GM13976 (cell line): ENCODE data around the gene C12orf42.
A peak's percentile ranks its signal among the peaks of the same experiment; 100 is the strongest.

Experiments
- DNase-seq: peaks from one replicate; pipeline ENCODE4 v3.0.0; 2012; ENCODE audit warnings: low spot score
- CTCF ChIP-seq: IDR thresholded peaks from 2 replicates; pipeline ENCODE4 v1.5.1; 2012; ENCODE audit warnings: borderline replicate concordance, mild to moderate bottlenecking; ENCODE audit not compliant: insufficient read depth; ENCODE audit errors: extremely low read depth, missing control alignments, control extremely low read depth
- in situ Hi-C: fragments of 300-500 bp; cut with MboI; formaldehyde crosslinking; loops from one replicate; pipeline ENCODE4 v1.12.0; 2022; ENCODE audit warnings: low sequenced_read_pairs, mixed read lengths, inconsistent platforms; ENCODE audit not compliant: unreplicated experiment

C12orf42 gene

DNA sequence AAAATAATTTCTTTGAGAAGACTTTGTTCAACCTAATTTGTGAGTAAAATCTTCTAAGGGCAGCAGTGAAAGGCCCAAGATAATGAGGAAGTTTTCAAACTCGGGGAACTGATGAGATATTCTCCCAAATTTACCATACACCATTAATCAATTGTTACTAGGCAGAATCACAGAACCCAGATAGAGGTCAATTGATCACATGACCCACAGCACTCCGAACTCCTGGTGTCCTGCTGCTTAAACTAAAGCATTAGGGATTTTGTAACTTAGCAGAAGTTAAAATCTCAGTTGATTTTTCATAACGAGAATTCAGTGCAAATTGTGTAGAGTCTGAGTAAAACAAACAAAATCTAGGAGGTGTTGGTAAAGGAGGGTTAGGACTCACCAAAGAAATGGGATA lies 207.8 kb downstream of the C12orf42 start:
- in situ Hi-C loops: no loop called here
- no peak for TF ChIP-seq CTCF
- no peak for DNase-seq

- no peak for DNase-seq
- TF ChIP-seq CTCF: no peak
- in situ Hi-C loops: no loop called here
These were observed 213.6 kb downstream of the C12orf42 start for GRCh38 chr12:103282124-103282523.

GRCh38 chr12:103279444-103279843 lies 216.3 kb downstream of the C12orf42 start:
- in situ Hi-C loops: no loop called here
- DNase-seq: peak; percentile 66
- no peak for TF ChIP-seq CTCF

- in situ Hi-C loops: no loop called here
- no peak for TF ChIP-seq CTCF
- DNase-seq: no peak
These were observed 217.4 kb downstream of the C12orf42 start for GRCh38 chr12:103278329-103278728.

- in situ Hi-C loops: no loop called here
- DNase-seq: peak; percentile 14
- no peak for TF ChIP-seq CTCF
These were observed 222.1 kb downstream of the C12orf42 start for GRCh38 chr12:103273645-103274044.

DNA sequence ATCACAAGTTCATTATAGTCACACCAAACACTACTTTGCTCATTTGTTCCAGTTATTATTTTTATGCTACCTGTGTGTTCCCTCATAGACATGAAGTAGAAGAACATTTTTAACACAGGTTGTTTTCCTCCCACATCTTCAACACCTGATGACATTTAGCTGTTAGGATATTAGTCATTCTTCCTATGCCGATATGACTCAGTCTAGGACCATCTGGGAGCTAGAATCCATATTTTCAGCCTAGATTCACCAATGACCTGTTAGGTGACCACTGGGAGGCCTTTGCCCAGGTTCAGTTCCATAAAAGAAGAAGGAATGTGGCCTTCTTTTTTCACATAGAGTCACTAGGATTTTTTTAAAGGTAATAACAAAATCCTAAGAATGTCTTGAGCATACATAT lies 222.8 kb downstream of the C12orf42 start:
- in situ Hi-C loops: no loop called here
- no peak for TF ChIP-seq CTCF
- DNase-seq: no peak

GRCh38 chr12:103269946-103270345 lies 225.8 kb downstream of the C12orf42 start:
- in situ Hi-C loops: no loop called here
- TF ChIP-seq CTCF: no peak
- DNase-seq: no peak
